Kidney epithelial cell (primary cell): Measurements from ENCODE around the gene C19orf44. TPM values are rescaled to one million over a fixed set of nuclear protein-coding genes. Genes with fewer than 3 reads are reported as not detected.

ENCODE experiments used
- DNase-seq: peaks from one replicate; pipeline ENCODE4 v3.0.0-alpha.2; 2010; ENCODE audit warnings: low read depth
- H3K27me3 ChIP-seq: 2 replicates; pipeline ENCODE4 v1.6.0; 2011; ENCODE audit warnings: low read length; ENCODE audit not compliant: control insufficient read depth, insufficient read depth
- H3K36me3 ChIP-seq: 2 replicates; pipeline ENCODE4 v1.5.1; 2011; ENCODE audit warnings: low read length; ENCODE audit not compliant: control insufficient read depth, insufficient read depth
- H3K4me3 ChIP-seq: 2 replicates; pipeline ENCODE4 v1.5.1; 2011; ENCODE audit warnings: low read depth, mild to moderate bottlenecking, control low read depth, low read length
- CTCF ChIP-seq: IDR thresholded peaks from 2 replicates; pipeline ENCODE4 v1.5.1; 2011; ENCODE audit warnings: mild to moderate bottlenecking, moderate library complexity, low read length, control low read depth, inconsistent platforms; ENCODE audit not compliant: insufficient read depth, poor library complexity, severe bottlenecking
- total RNA-seq: library from RNA; depleted of rRNA; stranded (reverse); fragments of >200 nt; gene quantifications from 2 replicates; pipeline ENCODE4 v1.2.3, GENCODE V29; 2015

The C19orf44 gene
- total RNA-seq, 1 donor from 2014 or later, result 2.7 TPM

- no peak overlapping the region for H3K4me3 ChIP-seq
- TF ChIP-seq CTCF, result no peak
- H3K27me3 ChIP-seq, result no peaks in the 10 kb centered on the region
- peaks cover 5% of the 10 kb centered on the region for H3K36me3 ChIP-seq
- DNase-seq, result no peak
Measured at GRCh38 chr19:16561382-16561781, 65.2 kb downstream of the C19orf44 start.

- peaks cover 7% of the 10 kb centered on the region for H3K36me3 ChIP-seq
- TF ChIP-seq CTCF, result no peak
- DNase-seq, result no peak
- H3K4me3 ChIP-seq, result no peak overlapping the region
- H3K27me3 ChIP-seq, result no peaks in the 10 kb centered on the region
Measured at GRCh38 chr19:16562608-16563025, 66.4 kb downstream of the C19orf44 start.

GRCh38 chr19:16564842-16565241, 68.6 kb downstream of the C19orf44 start:
- Histone ChIP-seq H3K36me3 (peaks cover 8% of the 10 kb centered on the region), H3K27me3 (no peaks in the 10 kb centered on the region), H3K4me3 (no peak overlapping the region)
- DNase-seq, result no peak
- TF ChIP-seq CTCF, result no peak

- Histone ChIP-seq H3K4me3 (no peak overlapping the region), H3K27me3 (no peaks in the 10 kb centered on the region), H3K36me3 (peaks cover 8% of the 10 kb centered on the region)
- no peak for DNase-seq
- no peak for TF ChIP-seq CTCF
Measured at GRCh38 chr19:16566161-16566560, 70.0 kb downstream of the C19orf44 start.

- Histone ChIP-seq H3K36me3 (peaks cover 6% of the 10 kb centered on the region), H3K27me3 (no peaks in the 10 kb centered on the region), H3K4me3 (no peak overlapping the region)
- no peak for DNase-seq
- TF ChIP-seq CTCF, result no peak
Measured at GRCh38 chr19:16566702-16567101, 70.5 kb downstream of the C19orf44 start.

GRCh38 chr19:16569609-16570320, 73.6 kb downstream of the C19orf44 start:
- Histone ChIP-seq H3K27me3 (no peaks in the 10 kb centered on the region), H3K4me3 (no peak overlapping the region), H3K36me3 (peaks cover 3% of the 10 kb centered on the region)
- no peak for TF ChIP-seq CTCF
- no peak for DNase-seq
